ENCODE data around the gene TMC1.

DNA sequence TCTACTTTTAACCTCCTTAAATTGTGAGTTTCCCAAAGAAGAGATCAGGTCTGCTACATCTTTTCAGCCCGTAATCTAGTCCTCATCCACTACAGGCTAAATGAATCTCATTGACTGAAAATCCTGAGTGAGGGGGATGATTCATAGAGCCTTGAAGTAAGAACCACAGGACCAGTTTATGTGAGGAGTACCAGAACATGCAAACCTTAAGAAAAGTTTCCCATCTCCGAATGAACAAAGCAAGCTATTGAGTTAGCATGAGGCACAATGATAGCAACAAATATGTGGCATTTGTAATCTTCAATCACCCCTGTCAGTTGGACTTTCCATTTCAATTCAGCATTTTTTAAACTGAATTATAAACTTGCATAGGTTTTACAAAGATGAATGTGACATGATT lies 234.4 kb downstream of the TMC1 start:
- TF ChIP-seq POLR2AphosphoS5 (IDR thresholded peaks at IDR 0.05), result no peak
- no peak for TF ChIP-seq POLR2A (IDR thresholded peaks at IDR 0.05)
- no peak for TF ChIP-seq CTCF (IDR thresholded peaks at IDR 0.05)
- no peak for TF ChIP-seq EP300 (IDR thresholded peaks at IDR 0.05)

All from stomach (tissue), 4 donors.